Stimulated activated CD4-positive, alpha-beta T cell treated with anti-CD3 and anti-CD28 coated beads, Interleukin-1b, Interleukin-23, amount 100 ng/mL, for 1 hour (primary cell): Measurements from ENCODE around the gene TRAF3.
"Not testable (repeated sequence)": the region's sequence is repeated elsewhere in the genome, so short reads cannot be mapped to it uniquely, and the experiment has no call there.

Source experiments
- DNase-seq, 2 donors: peaks; one replicate each; pipeline ENCODE4 v3.0.0-alpha.2; 2020; ENCODE audit warnings: low read depth in 2 of 2

The TRAF3 gene

DNA sequence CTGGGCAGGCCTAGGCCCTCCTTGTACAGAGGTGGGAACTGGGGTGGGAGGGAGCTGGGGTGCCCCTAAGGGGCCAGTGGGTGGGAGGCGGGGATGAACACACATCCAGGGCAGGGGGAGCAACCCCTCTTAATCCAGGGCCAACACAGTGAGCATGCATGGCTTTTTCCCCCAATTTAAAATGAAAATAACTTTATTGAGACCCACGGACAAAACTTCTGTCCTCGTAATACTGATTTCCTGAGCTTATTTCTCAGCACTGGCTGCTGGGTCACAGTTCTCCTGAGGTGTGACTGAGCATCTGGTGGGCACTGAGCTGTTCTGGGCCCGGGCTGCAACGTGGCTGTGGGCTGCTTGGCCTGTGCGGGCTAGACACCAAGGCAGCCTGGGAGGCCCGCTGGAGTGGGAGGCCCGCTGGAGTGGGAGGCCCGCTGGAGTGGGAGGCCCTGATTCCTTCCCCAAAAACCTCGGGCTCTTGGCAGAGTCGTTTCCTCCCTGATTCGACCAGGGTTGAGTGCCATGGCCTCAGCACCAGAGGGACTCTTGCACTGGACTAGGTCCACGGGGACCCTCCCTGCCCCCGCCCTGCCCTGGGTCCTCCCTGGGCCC lies 24.9 kb upstream of the TRAF3 start:
- DNase-seq, result no peak

DNA sequence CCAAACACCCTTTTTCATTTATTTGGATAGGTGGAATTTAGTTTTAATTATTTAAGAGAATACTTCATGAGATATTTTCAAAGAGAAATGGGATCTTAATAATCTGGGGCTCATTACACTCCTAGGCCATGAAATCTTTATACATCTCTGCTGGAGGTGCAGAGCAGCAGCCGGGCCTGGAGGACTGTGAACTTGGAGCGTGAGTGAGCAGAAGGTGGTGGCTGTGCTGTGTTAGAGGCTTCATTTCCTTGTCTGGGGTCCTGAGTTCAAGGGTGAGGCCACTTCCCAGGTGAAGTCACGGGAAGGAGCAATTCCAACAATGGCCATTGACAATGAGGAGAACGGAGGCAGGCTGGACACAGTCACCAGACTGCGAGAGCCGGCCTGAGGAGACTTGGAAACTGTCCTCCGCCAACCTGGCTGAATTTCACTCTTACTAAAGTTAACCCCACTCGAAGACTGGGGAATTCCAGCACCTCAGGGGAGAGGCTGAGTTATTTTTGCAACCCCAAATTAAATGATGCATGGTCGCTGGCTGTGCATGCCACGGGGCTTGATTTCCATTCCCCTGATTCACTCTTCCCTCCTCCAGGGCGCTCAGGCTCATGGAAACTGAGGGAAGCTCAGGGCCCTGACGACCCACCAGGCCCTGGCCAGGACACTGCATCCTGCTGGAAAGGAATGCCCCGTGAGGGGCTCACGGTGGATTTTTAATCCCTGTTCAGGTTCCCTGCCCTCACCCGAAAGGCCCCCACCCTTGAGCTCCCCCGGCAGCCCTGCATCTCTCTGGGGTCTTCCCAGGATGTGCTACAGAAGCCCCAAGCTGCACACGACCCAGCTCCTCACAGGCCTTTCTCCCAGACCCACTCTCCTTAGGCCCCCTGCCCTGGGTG lies 22.6 kb upstream of the TRAF3 start:
- no peak for DNase-seq

DNA sequence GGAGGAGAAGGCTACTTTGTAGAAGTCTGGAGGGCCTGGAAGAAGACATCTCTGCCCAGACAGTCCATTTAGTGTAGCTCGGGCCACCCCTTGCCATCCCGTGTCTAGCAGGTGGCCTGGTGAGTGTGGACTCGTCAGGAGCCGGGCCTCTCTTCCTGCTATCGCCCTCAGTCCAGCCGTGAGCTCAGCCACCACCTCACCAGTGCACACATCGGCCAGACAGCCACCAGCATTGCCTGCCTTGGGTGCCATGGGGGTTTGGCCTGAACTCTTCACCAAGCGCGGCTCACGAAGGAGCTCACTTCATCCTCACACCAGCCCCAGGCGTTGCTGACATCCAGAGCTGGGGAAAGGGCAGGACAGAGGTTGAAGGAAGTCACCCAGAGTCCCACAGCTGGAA lies 19.6 kb upstream of the TRAF3 start:
- no peak for DNase-seq

DNA sequence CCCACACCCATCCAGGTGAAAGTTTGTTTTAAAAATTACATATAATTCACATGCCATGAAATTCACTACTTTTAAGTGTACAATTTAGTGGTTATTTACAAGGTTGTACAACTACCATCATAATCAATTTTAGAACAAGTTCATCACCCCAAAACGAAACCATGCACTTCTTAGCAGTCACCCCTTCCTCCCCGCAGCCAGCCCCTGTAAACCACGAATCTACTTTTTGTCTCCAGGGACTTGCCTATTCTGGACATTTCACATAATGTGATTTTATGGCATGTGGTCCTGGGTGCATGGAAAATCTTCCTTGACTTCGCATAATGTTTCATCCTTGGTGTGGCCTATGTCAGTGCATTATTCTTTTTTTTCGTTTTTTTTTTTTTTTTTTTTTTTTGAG lies 19.2 kb upstream of the TRAF3 start:
- no peak for DNase-seq

DNA sequence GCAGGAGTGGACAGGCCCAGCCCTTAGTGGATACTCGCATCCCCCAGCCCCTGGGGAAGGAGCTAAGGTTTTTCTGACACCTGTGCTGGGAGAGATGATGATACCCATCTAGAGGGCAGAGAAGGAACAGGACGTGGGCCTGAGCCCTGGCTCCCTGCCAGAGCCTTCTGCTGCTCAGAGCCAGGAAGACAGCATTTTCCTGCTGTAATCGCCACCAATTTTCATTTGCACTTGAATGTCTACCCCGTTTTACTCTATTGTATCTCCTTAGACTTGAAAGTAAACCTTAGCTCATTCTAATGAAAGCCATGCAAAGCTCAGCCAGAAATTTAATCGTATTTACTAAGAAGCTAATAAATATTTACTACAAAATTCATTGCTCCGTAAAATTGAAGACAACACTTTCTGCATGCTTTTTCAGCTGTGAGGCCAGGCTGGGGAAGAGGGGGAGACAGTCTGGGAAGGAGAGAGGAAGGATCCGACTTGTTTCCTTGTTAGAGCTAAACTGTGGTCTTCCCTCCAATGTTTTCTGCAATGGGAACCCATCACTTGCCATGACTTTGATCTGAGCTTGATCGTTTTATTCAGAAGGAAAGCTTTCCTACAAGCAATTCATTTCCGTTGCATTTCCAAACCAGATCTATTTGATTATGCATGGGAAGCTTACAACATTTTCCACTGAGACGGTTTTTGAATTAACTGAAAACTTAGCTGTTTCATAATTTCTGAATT lies 17.6 kb upstream of the TRAF3 start:
- no peak for DNase-seq

DNA sequence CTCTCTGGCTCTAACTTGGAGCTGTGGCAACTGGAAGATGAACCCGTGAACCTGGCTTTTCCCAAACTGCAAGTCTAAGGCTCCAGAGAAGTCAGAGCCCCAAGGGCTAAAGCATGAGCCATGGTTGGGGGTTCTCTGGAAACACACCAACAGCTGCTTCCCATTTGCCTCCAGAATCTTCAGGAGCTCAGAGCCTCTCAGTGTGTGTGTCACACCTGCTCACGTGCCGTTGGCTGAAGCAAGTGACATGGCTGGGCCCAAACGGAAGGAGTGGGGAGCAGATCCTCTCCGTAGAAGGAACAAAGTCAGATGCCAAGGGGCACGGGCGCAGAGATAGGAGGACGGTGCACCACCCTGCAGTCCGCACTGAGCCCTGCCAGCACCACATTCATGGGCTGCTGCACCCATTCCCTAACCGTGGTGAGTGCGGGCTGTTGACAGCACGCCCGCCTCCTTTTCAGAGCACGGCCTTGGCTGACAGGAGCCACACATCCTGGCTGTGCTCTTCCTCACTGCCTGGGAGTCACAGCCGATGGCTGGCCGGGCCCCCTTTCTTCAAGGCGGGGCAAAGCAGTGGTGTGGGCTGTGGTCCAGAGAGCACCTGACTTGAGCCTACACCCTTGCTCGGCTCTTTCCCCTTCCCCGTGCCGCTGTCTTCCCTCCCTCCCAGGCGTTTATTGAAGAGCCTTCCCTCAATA lies 16.6 kb upstream of the TRAF3 start:
- no peak for DNase-seq

DNA sequence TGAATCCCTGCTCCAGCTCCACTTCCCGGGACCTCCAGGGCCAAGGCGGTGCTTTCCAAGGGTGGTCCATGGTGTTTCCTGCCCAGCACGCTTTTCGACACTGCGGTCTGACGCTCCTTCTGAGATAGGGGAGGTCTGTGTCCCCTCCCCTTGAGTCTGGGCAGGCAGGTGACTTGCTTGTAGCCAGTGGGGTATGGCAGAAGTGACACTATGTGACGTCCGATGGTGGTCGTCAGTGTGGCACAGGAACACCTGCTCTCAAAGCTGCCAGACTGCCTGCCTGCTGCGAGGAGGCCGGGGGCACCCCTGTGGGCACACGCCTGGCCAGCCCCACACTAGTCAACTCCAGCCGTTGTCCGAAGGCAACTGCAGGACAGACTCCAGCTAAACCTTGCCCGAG lies 16.0 kb upstream of the TRAF3 start:
- DNase-seq, result no peak

DNA sequence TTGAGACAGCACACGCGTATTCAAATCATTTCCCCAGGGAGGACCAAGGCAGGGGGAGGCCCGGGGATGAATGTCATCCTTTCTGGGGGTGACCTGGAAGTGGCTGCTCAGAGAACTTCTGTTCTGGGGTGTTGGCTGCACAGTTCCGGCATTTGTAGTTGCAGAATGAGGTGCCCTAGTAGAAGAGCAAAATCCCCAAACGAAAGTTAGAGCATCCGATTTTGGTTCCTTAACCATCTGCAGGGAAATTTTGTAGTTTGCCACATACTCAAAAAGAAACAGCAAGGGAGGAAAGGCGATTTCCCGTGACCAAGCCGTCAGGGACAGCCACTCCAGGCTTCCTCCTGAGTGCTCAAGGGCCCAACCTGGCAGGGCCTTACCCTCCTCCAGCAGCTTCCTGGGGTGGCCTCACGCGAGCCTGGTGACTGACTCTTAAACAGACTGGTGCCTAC lies 13.0 kb upstream of the TRAF3 start:
- no peak for DNase-seq

DNA sequence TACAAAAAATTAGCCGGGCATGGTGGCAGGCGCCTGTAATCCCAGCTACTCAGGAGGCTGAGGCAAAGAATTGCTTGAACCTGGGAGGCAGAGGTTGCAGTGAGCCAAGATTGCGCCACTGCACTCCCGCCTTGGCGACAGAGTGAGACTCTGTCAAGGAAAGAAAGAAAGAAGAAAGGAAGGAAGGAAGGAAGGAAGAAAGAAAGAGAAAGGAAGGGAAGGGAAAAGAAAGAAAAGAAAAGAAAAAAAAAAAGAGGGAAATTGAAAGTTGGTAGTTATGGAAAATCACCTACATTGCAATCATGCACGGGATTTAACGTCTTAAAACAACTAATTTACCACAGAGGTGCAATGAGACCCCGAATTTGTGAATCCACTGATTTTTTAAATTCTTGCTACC lies 11.5 kb upstream of the TRAF3 start:
- not testable (repeated sequence) for DNase-seq

DNA sequence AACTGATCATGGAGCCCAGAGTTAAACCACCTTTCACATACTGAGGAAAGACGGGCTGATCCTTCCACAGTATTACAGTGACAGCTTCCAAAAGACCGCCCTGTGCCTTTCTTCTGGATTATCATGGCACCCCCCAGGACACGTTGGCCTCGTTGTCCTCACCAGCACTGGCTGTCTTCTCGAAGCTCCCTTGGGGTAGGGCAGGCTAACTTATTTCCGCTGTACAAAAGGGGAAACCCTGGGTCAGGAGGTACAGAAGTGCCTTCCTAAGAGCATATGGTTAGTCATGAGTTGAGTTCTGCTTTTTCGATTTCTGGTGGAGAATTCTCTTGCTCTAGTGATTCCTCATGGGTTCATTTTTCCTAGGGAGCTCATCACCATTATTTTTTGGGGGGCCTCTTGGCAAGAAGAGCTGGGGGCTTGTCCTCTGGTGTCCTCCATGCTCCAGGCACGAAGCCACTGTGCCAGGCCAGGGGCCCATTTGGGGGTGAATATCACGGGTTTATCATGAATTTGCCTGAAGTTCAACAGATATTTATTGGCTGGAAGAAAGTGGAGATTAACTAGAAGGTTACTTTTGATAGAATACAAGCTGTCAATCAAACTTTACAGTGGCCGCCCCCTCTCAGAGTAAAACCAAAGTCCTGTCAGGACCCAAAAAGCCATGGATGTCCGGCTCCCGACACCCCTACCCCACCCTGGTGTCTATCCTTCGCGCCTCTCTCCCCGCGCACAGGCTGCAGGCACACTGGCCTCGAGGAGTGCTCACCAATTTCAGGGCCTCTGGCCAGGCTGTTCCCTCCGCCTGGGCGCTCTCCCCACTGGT lies 8.8 kb upstream of the TRAF3 start:
- no peak for DNase-seq

DNA sequence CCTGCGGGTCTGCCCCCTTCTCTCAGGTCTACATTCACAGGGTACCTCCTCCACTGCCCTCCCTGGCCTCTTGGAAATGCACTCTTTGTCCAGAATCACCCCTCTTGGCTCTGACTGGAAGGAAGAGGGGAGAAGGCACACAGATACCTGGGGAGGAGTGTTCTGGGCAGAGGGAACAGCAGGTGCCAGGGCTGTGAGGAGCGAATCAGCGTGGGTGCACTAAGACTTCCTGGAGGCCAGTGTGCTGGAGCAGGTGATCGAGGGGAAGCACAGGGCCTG lies 8.3 kb upstream of the TRAF3 start:
- DNase-seq, result no peak

DNA sequence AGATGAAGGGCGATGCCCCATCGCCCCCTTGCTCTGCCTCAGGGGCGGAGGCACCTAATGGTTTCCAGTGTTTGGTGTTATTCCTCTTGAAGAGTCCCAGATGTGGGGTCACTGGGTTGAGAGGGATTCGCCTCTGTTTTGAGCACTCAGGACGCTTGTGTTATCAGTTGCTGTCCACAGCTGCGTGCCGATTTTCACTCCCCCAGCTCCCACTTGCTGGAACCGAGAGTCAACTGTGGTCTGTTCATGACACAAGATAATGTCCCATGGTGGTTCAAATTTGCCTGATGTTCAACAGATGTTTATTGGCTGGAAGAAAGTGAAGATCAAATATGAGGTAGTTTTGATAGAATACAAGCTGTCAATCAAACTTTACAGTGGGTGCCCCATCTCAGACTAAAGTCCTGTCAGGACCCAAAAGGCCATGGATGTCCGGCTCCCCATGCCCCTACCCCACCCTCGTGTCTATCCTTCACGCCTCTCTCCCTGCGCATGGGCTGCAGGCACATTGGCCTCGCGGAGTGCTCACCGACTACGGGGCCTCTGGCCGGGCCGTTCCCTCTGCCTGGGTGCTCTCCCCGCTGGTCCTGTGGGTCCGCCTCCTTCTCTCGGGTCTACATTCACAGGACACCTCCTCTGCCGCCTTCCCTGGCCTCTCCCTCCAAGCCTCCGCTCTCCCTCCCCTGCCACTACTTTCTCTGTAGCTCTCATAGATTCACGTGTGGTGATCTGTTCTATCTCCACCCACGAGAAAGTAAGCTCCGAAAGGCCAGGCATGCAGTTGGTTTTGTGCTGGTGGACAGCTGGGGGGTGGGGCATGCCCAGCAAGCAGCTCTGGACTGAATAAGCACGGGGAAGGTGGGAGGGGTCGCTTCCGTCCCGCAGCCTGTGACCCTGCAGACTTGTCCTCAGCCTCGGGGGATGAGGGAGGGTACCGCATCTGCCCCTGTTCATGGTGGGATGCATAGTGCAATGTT lies 6.8 kb upstream of the TRAF3 start:
- DNase-seq, result no peak

DNA sequence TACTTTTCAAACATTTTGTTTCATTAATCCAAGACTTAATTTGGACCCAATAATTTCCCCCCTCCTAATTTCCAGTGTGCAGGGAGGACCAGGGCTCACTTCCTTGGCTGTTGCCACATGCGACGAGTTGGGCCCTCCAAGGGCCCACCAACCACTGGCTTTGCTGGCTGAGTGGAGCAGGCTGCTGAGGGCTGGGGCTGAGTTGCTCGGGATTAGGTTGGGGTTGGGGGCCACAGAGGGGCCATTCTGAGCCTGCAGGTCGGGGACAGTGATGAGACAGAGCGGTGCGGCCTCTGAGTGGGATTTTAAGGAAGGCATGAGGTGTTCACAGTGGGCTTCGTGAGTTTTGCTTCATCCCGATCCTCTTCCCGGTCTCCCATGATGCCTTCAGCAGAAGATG lies 6.1 kb upstream of the TRAF3 start:
- no peak for DNase-seq

DNA sequence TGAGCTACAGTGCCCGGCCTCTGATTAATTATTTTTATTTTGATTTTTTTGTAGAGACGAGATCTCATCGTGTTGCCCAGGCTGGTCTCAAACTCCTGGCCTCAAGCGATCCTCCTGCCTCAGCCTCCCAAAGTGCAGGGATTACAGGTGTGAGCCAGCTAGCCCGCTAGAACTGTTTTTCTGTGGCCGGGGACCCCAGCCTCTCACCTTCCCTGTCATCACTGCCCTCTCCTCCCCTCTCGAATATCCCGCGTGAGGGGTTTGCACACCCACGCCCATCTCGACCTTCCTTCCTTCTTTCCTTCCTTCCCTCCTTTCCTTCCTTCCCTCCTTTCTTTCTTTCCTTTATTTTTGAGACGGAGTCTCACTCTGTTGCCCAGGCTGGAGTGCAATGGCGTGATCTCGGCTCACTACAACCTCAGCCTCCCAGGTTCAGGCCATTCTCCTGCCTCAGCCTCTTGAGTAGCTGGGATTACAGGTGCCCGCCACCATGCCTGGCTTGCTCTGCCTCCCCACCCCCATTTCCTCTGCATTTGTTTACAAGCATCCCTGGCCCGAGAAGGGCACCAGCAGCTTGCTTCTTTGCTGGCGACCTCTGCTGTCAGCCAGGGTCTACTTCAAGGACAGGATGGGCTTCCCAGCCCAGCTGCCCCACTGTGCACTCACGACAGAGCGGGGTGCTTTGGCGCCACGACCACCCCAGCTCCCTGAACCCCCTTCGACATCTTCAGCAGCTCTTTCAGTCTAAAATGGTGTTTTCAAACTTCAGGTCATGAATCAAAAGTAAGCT lies 4.3 kb upstream of the TRAF3 start:
- no peak for DNase-seq

DNA sequence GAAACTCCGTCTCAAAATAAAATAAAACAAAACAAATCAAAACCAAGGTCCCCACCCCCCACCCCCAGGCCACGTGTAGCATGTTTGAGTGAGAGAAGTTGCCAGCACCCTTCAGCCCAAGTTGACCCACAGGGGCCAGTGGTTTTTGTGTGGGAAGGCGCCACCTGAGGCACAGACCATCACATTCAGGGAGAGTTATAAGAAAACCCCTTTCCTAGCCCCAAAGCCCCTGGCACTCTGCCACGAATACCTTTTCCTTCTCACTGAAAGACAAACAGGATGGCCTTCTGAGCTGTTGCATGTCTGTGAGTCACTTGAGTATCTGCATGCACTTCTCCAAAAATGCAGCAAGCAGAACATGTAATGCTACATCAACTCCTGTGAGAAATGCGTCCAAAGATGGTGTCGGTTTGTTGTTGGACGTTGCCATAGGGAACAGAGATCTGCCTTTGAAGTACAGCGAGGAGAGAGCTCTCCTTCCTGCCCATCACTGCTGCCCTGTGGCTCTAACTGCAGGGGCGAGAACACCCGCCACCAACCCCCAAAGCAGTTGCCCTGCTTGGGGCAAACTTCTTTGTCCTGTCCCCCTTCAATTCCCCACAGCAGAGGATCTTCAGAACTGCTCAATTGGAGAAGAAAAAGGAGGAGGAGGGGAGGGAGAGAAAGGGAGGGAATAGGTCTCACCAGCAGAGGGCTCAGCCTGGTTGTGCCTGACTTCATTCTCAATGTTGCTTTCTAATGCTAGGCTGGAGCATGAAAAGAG lies 2.7 kb upstream of the TRAF3 start:
- no peak for DNase-seq

DNA sequence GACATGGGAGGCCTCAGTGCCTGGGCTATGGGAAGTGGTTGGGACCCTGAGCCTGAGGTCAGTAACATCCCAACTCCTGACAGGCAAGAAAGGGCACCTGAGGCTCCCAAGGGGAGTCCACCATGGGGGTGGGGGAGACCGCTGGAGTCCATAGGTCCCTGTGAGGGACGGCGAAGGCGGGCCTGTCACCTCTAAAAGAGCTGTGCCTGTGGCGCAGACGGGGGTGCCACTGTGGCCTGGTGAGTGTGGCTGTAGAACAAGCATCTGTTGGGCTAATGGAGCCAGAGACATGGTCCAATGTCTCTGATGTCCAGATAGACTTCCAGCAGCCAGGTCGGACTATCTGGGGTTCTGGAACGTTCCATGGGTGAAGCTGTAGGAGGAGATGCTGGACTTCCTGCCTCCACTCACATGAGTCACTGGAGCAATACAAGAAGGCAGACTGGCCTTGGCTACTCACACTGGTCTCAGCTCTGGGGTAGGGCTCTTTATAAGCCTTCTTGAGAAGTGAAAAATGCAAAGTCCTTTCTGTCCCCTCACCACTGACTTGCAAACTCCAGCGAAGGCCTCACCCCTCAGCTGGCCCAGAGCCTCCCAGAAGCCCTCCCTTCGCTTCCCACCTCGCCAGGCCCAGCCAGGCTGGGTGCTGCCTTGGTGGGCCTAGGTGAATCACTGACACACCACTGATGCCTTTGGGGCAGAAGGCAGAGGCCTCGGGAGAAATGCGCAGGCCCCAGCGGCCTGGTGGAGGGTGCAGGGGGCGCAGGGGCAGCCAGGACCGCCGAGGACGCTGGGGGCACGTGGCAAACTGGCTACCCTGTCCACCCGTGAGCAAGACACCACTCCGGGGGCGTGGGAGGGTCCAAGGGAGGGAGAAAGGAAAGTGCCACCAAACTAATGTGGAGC lies 1.1 kb upstream of the TRAF3 start:
- DNase-seq, result no peak

DNA sequence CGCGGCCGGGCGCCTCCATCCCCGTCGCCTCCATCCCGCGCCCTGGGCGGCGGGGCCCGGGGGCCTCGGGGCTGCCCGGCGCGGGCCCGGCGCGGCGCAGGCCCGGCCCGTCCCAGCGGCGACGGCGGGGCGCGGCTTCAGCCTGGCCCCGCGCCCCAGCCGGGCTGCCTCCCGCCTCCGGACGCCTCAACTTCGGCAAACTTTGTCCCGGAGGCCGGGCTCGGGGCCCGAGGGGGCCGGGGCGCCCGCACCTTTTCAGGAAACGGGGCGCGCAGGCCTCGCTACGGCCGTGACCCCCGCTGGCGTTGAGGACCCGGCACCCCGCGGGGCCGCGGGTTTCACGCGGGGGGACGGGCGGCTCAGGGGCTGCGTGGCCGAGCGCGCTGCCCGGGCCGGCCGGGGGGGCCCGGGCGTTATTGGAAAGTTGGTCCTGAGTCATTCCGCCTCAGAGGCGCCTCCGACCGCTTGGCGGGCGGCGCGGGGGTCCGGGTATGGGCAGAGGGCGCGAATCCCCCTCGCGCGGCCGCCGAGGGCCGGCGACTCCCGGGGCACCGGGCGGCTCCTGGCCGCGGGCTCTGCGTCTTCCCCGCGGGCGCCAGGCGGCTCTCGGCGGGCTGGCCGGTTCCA lies 575 bp downstream of the TRAF3 start:
- no peak for DNase-seq
